ENCODE data around the gene RPL19.

RPL19 gene

GRCh38 chr17:39235555-39236449, 35.7 kb downstream of the RPL19 start:
- H3K4me3 ChIP-seq (ENCODE audit: low read depth, low read length) = no peak overlapping the region
- peak; percentile 87 for TF ChIP-seq CTCF (IDR thresholded peaks at IDR 0.05; ENCODE audit: insufficient read depth, low read depth, low read length, missing control alignments)
- DNase-seq (ENCODE audit: low read depth) = peak; percentile 76

GRCh38 chr17:39236450-39236927, 36.4 kb downstream of the RPL19 start:
- DNase-seq (ENCODE audit: low read depth) = no peak
- no peak for TF ChIP-seq CTCF (IDR thresholded peaks at IDR 0.05; ENCODE audit: insufficient read depth, low read depth, low read length, missing control alignments)
- H3K4me3 ChIP-seq (ENCODE audit: low read depth, low read length) = no peak overlapping the region

GRCh38 chr17:39236981-39237441, 36.9 kb downstream of the RPL19 start:
- TF ChIP-seq CTCF (IDR thresholded peaks at IDR 0.05; ENCODE audit: insufficient read depth, low read depth, low read length, missing control alignments) = no peak
- no peak overlapping the region for H3K4me3 ChIP-seq (ENCODE audit: low read depth, low read length)
- no peak for DNase-seq (ENCODE audit: low read depth)

- no peak for DNase-seq (ENCODE audit: low read depth)
- TF ChIP-seq CTCF (IDR thresholded peaks at IDR 0.05; ENCODE audit: insufficient read depth, low read depth, low read length, missing control alignments) = no peak
- H3K4me3 ChIP-seq (ENCODE audit: low read depth, low read length) = no peak overlapping the region
Observed at GRCh38 chr17:39237586-39237985, 37.5 kb downstream of the RPL19 start.

GRCh38 chr17:39238311-39238972, 38.4 kb downstream of the RPL19 start:
- no peak overlapping the region for H3K4me3 ChIP-seq (ENCODE audit: low read depth, low read length)
- TF ChIP-seq CTCF (IDR thresholded peaks at IDR 0.05; ENCODE audit: insufficient read depth, low read depth, low read length, missing control alignments) = no peak
- DNase-seq (ENCODE audit: low read depth) = peak; percentile 42

GRCh38 chr17:39239640-39240314, 39.7 kb downstream of the RPL19 start:
- peak; percentile 72 for DNase-seq (ENCODE audit: low read depth)
- peak; percentile 77 for TF ChIP-seq CTCF (IDR thresholded peaks at IDR 0.05; ENCODE audit: insufficient read depth, low read depth, low read length, missing control alignments)
- H3K4me3 ChIP-seq (ENCODE audit: low read depth, low read length) = no peak overlapping the region
